Tibial artery (tissue), 4 donors: ENCODE measurements around the gene ZCCHC14.
A peak's percentile ranks its signal among the peaks of the same experiment; 100 is the strongest.

ENCODE experiments used
- DNase-seq, 2 donors: peaks; one replicate each; pipeline ENCODE4 v3.0.0-alpha.2; 2019
- H3K27ac ChIP-seq, 2 donors: fragments of 200-600 bp; sonication (generic) in 1 of 2; 1 replicate in 1 of 2; 2 replicates in 1 of 2; pipeline ENCODE4 v1.5.1; 2018 to 2019; ENCODE audit warnings: mild to moderate bottlenecking in 1 of 2
- H3K27me3 ChIP-seq, 2 donors: fragments of 200-600 bp; sonication (generic) in 1 of 2; one replicate each; pipeline versions ENCODE4 v1.5.1 to v1.6.0; 2016 to 2019
- H3K36me3 ChIP-seq, 3 donors: fragments of 200-600 bp; sonication (generic) in 2 of 3; one replicate each; pipeline ENCODE4 v1.5.1; 2016 to 2019; ENCODE audit warnings: mild to moderate bottlenecking in 2 of 3
- H3K4me1 ChIP-seq, 4 donors: fragments of 200-600 bp; sonication (generic) in 2 of 4; 1 replicate in 3 of 4; 2 replicates in 1 of 4; pipeline ENCODE4 v1.5.1; 2016 to 2019
- H3K4me3 ChIP-seq, 2 donors: fragments of 200-600 bp; sonication (generic) in 1 of 2; 1 replicate in 1 of 2; 2 replicates in 1 of 2; pipeline ENCODE4 v1.5.1; 2018 to 2019; ENCODE audit warnings: mild to moderate bottlenecking in 2 of 2
- H3K9me3 ChIP-seq, 3 donors: fragments of 200-600 bp; sonication (generic) in 1 of 3; one replicate each; pipeline ENCODE4 v1.5.1; 2016 to 2019
- CTCF ChIP-seq, 2 experiments: fragments of 200-600 bp in 1 of 2; fragments of 450-650 bp in 1 of 2; IDR thresholded peaks; one replicate each; pipeline ENCODE4 v1.5.1; 2017 to 2019; ENCODE audit warnings: antibody characterized with exemption in 2 of 2, mild to moderate bottlenecking in 1 of 2, moderate library complexity in 1 of 2
- intact Hi-C: fragments of 100-400 bp; cut with DNase I; formaldehyde crosslinking; loops from one replicate; pipeline ENCODE4 v1.15.0; 2023; ENCODE audit warnings: low total_unique reads

ZCCHC14 gene

GRCh38 chr16:87406495-87407088 lies 86.2 kb downstream of the ZCCHC14 start:
- peak in 1 of 2 donors; percentile 31 for DNase-seq
- Histone ChIP-seq H3K27me3 (no peaks in the 10 kb centered on the region), H3K36me3 (peaks cover 76 to 92% (median 87%) of the 10 kb centered on the region in 3 donors), H3K4me1 (no peaks in the 10 kb centered on the region), H3K4me3 (no peak overlapping the region), H3K27ac (peak overlapping the region in 1 of 2 donors; percentile 12), H3K9me3 (no peaks in the 10 kb centered on the region)
- intact Hi-C loops = no loop called here
- TF ChIP-seq CTCF (IDR thresholded peaks at IDR 0.05) = no peak

- intact Hi-C loops = no loop called here
- Histone ChIP-seq H3K4me1 (no peaks in the 10 kb centered on the region), H3K27me3 (no peaks in the 10 kb centered on the region), H3K4me3 (no peak overlapping the region), H3K27ac (no peak overlapping the region), H3K36me3 (peaks cover 78 to 92% (median 85%) of the 10 kb centered on the region in 3 donors), H3K9me3 (no peaks in the 10 kb centered on the region)
- peak in 1 of 2 donors; percentile 58 for DNase-seq
- no peak for TF ChIP-seq CTCF (IDR thresholded peaks at IDR 0.05)
Observed at GRCh38 chr16:87404764-87405625, 87.8 kb downstream of the ZCCHC14 start.

- H3K9me3 ChIP-seq = no peaks in the 10 kb centered on the region
- no peak overlapping the region for H3K4me3 ChIP-seq
- TF ChIP-seq CTCF (IDR thresholded peaks at IDR 0.05) = no peak
- intact Hi-C loops = loop anchor here (10.0 kb wide), 1 partner anchor 159 kb away; no protein-coding TSS in a partner anchor
- H3K27me3 ChIP-seq = no peaks in the 10 kb centered on the region
- no peak for DNase-seq
- H3K36me3 ChIP-seq = peaks cover 16 to 19% (median 19%) of the 10 kb centered on the region in 3 donors
- no peak overlapping the region for H3K27ac ChIP-seq
- peaks cover 0 to 50% (median 21%) of the 10 kb centered on the region in 4 donors for H3K4me1 ChIP-seq
Observed at GRCh38 chr16:87395181-87395842, 97.5 kb downstream of the ZCCHC14 start.

GRCh38 chr16:87393680-87394055 lies 99.2 kb downstream of the ZCCHC14 start:
- no peak for TF ChIP-seq CTCF (IDR thresholded peaks at IDR 0.05)
- intact Hi-C loops = loop anchor here (2.0 to 10.0 kb wide), 2 partner anchors 99 to 161 kb away; partner anchors contain the start of gene ZCCHC14
- H3K27me3 ChIP-seq = no peaks in the 10 kb centered on the region
- H3K27ac ChIP-seq = peak overlapping the region; percentile 94 to 99
- H3K9me3 ChIP-seq = no peaks in the 10 kb centered on the region
- H3K4me1 ChIP-seq = peaks cover 0 to 54% (median 21%) of the 10 kb centered on the region in 4 donors
- no peak for DNase-seq
- peak overlapping the region; percentile 68 to 84 for H3K4me3 ChIP-seq
- peaks cover 2 to 4% (median 3%) of the 10 kb centered on the region in 3 donors for H3K36me3 ChIP-seq

- DNase-seq = peak; percentile 51 to 81
- intact Hi-C loops = loop anchor here (2.0 to 10.0 kb wide), 2 partner anchors 100 to 162 kb away; partner anchors contain the start of gene ZCCHC14
- H3K4me1 ChIP-seq = peaks cover 0 to 55% (median 21%) of the 10 kb centered on the region in 4 donors
Observed at GRCh38 chr16:87392821-87393679, 99.8 kb downstream of the ZCCHC14 start.

More at GRCh38 chr16:87392821-87393679, 99.8 kb downstream of the ZCCHC14 start:
- no peaks in the 10 kb centered on the region for H3K36me3 ChIP-seq
- peak overlapping the region; percentile 94 to 99 for H3K27ac ChIP-seq
- no peaks in the 10 kb centered on the region for H3K9me3 ChIP-seq
- no peaks in the 10 kb centered on the region for H3K27me3 ChIP-seq
- peak overlapping the region; percentile 68 to 84 for H3K4me3 ChIP-seq
- TF ChIP-seq CTCF (IDR thresholded peaks at IDR 0.05) = peak; percentile 28 to 36
